Activated CD4-positive, alpha-beta T cell treated with anti-CD3 and anti-CD28 coated beads for 24 hours (primary cell): ENCODE data around the gene DPPA4.

Experiments
- DNase-seq, 2 donors: peaks; one replicate each; pipeline ENCODE4 v3.0.0-alpha.2; 2020; ENCODE audit warnings: low read depth in 2 of 2

Gene DPPA4

GRCh38 chr3:109339197-109339596 lies 1.9 kb upstream of the DPPA4 start:
- DNase-seq: no peak

- no peak for DNase-seq
Observed at GRCh38 chr3:109338322-109338721, 976 bp upstream of the DPPA4 start.

GRCh38 chr3:109336291-109336861 lies 970 bp downstream of the DPPA4 start:
- DNase-seq: no peak

DNA sequence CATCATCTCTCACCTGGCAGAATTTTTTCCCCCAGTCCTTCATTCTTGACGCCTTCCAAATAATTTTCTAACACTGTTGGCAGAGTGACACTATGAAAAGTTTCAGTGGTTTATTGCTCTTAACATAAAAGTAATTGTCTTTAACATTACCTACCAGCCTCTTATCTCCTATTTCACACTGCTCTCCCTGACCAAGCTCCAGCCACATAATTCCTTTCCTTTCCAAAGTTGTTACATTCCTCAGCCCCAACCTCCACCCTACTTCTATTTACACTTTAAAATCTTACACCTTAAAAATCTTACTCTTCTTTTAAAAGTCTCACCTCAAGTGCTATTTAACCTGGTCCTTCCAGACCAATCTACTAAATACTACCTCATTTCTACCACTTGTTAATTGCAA lies 2.8 kb downstream of the DPPA4 start:
- DNase-seq: no peak

DNA sequence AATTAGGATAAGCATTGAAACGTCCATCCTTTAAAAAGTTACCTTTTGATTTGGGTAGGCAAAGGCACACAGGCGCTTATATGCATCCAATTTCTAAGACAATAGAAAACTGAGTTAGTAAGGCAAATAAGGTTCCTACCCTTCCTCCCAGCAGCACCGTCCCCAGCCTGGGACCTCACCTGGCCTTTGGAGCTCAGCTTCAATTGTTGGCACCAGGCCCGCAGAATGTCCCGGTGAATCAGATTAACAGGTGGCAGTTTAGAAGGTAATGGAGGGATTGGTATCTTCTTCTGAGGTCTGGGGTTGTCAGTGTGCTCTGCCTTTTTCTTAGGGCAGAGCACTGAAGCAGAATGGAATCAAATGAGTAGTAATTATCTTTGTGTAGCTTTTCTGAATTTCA lies 5.7 kb downstream of the DPPA4 start:
- no peak for DNase-seq

DNA sequence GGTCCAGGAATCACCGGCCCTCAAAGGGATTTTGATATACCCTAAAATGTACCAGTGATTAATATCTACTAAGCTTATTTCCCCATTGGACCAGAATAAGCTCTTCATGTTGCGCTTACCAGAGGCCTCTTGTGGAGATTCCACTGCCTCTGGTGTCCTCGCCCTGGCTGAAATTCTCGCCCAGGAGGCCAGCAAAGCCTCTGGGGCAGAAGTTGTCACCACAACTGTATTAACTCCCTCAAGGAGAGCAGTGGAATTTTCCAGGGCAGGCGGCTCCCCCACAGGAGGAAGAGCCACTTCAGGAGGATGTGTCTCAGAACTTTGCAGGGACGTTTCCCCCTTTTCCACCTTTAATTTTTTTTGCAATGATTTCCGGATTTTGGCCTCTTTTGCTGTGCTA lies 6.9 kb downstream of the DPPA4 start:
- DNase-seq: no peak

DNA sequence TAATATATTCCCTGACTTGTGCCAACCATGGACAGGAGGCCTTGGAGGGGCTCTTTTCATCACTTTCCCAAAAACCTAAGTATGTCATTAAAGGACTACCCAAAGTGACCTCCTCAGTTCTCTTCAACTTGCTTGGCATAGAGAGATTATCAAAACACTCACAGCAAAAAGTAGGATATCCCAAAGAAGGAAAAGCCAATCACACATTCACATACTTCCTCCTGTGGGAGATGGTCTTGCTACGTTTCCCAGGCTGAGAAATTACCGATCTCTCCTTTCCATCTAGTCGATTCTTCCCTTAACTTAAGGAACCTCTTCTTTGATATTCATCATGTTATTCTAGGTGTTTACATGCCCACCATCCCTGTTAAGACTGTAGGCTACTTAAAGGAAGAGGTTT lies 9.1 kb downstream of the DPPA4 start:
- DNase-seq: no peak

DNA sequence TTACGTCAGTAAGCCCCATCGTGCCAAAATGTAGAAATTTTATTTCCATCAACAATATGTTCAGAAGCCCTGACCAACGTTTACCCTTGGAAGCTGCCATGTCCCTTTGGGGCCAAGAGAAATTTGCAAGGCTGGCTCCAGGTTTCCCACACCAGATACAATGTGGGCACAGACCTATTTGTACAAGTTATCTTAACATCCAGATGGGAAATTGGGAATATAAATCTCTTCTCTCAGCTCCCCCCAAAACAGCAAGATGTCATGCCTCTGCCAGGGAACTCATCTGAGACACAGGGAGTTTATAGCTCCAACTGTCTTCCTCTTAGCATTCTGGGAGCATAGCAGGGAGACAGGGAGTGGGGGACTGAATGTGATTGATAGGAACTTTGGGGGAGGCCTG lies 11.7 kb downstream of the DPPA4 start:
- no peak for DNase-seq

GRCh38 chr3:109325109-109325508 lies 12.2 kb downstream of the DPPA4 start:
- no peak for DNase-seq

GRCh38 chr3:109316162-109316730 lies 21.1 kb downstream of the DPPA4 start, which contains the start of gene DPPA2:
DPPA2 (minus strand) TSS chr3:109316517; CDS start chr3:109314542, 1,975 bp downstream.
- DNase-seq: no peak

DNA sequence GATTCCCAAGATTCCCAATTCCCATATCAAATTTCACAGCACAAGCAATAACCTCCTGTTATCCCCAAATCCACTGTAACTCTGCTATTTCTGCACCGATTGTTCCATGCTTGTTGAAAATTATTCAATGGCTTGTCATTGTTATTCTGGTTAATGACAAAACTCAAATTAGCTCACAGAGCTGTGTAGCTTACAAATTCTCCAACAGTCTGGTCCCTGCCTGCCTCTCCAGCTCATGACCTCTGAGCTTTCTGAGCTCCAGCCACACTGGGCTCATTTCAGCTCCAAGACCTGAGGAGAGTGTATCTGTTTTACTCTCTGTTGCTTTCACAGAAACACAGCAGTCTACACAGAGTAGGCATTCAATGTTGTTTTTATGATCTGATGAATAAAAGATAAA lies 24.3 kb downstream of the DPPA4 start:
- DNase-seq: no peak

- no peak for DNase-seq
Observed at GRCh38 chr3:109297496-109297895, 39.9 kb downstream of the DPPA4 start.

- no peak for DNase-seq
Observed at GRCh38 chr3:109284071-109284470, 53.3 kb downstream of the DPPA4 start.

- DNase-seq: no peak
Observed at GRCh38 chr3:109278546-109278945, 58.8 kb downstream of the DPPA4 start.

GRCh38 chr3:109278141-109278540 lies 59.2 kb downstream of the DPPA4 start:
- no peak for DNase-seq
